Cardiac septum (tissue), 1 donor: Measurements from ENCODE around the gene TMEM30B. TPM values are rescaled to one million over a fixed set of nuclear protein-coding genes. Genes with fewer than 3 reads are reported as not detected.
"Not testable (repeated sequence)": the region's sequence is repeated elsewhere in the genome, so short reads cannot be mapped to it uniquely, and the experiment has no call there.

Source experiments
- DNase-seq: peaks from one replicate; pipeline ENCODE4 v3.0.0-alpha.2; 2020; ENCODE audit warnings: low spot score
- intact Hi-C: fragments of 100-400 bp; cut with DNase I; formaldehyde crosslinking; loops from one replicate; pipeline ENCODE4 v1.14.0; 2022
- total RNA-seq: library from RNA; stranded (reverse); fragmentation: NEBNext Ultra II Directional; extraction: Animal tissue kit (Norgen Biotek cat#: 25700); gene quantifications from one replicate; pipeline ENCODE4 v1.2.1, GENCODE V29; 2021
- donor health status: DM: no; HTN: no; CAD: no.

TMEM30B gene
- total RNA-seq, 1 donor from 2014 or later, result 5.2 TPM

DNA sequence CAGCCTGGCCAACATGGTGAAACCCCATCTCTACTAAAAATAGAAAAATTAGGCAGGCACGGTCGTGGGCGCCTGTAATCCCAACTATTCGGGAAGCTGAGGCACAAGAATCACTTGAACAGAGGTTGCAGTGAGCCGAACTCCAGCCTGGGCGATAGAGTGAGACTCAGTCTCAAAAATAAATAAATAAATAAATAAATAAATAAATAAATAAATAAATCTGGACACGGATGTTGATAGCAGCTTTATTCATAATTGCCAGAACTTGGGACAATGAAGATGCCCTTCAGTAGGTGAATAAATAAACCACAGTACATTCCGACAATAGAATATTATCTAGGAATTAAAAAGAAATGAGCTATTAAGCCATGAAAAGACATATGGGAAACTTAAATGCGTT is 31.1 kb downstream of the TMEM30B start:
- intact Hi-C loops, result no loop called here

DNA sequence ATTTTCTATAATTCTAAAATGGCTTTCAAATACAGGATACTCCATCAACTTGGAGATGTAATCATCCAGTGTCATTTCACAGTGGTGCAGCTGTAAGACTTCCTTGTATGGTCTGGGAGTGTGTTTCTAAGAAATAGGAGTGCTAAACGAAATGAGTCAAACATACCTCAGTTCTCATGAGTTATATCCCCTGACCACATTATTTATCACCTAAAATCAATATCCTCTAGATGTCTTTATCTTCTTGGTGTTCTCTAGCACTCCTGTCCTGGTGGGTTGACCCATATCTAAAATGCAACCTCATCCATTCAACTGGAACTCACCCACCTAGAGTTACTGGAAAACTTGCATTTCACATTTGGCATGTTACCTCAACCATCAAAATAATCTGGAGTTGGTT is 33.2 kb downstream of the TMEM30B start:
- intact Hi-C loops, result no loop called here
- DNase-seq, result no peak

More for the DNA sequence above, 31.1 kb downstream of the TMEM30B start:
- DNase-seq, result no peak

DNA sequence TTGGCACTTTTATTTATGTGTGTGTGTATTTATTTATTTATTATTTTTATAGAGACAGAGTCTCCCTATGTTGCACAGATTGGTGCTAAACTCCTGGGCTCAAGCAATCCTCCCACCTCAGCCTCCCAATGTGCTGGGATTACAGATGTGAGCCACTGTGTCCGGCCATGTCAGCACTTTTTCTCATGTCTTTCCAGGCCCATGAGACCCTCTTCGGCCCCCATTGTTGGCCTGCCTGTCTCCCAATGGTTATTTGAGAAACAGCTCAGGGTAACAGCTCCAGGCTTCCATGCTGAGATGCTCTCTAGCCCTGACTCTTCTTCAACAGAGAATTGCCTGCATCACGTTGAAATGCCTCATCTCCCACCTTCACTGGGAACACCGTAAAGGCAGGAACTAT is 34.4 kb downstream of the TMEM30B start:
- intact Hi-C loops, result no loop called here

DNA sequence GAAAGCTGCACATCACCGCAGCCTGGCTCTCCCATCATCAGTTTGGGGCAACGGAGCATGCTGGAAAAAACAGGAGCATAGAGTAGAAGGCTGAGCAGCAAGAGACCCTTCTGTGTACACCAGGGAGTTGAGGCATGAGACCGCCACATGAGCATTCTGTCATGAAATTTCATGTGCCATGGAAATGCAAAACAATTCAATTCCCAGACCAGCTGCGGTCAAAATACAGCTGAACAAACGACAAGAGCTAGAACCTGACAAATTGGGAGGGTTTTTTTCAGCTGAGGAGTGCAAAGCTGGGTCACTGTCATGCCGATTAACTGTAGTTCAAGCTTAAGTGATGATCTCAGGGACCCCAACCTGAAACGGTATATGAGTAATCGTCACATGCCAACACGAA is 37.1 kb downstream of the TMEM30B start:
- DNase-seq, result no peak

More for the DNA sequence above, 34.4 kb downstream of the TMEM30B start:
- DNase-seq, result no peak

DNA sequence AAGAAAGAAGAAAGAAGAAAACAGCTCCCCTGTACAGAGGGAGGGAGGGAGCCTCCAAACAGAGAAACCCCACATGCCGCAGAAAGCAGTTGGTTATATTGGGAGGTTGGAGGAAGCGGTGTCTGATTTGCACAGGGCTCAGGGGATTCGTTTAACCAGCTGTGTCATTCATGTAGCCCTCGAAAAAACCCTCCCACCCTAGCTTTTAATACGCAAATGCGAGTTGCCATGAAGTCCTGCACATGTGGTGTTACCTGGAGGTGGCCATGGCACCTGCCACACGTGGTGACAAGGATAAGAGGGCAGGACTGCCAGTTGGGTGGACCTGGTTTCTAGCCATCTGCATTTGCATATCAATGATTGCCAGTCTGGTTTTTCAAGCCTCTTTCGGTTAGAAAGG is 40.9 kb downstream of the TMEM30B start:
- intact Hi-C loops, result no loop called here
- DNase-seq, result no peak

More for the DNA sequence above, 37.1 kb downstream of the TMEM30B start:
- intact Hi-C loops, result no loop called here

DNA sequence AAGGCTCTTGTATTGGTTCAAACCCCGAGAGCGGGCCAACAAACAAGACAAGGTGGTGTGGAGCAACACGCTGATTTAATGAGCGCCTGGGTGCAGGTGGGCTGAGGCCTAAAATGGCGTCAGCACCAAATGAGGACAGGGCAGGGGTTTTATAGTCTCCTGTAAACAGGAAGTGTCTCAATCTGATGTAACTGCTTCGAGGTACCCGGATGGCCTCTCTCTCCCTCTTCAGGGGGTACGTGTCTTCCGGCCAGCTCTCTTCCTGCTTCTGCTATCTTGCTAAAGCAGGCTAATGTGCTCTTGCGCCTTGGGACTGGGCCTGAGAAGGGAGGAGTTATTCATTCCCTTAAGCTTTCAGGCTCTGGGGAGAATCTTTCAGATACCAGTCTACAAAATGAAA is 41.9 kb downstream of the TMEM30B start:
- intact Hi-C loops, DNase-seq: not testable (repeated sequence)

DNA sequence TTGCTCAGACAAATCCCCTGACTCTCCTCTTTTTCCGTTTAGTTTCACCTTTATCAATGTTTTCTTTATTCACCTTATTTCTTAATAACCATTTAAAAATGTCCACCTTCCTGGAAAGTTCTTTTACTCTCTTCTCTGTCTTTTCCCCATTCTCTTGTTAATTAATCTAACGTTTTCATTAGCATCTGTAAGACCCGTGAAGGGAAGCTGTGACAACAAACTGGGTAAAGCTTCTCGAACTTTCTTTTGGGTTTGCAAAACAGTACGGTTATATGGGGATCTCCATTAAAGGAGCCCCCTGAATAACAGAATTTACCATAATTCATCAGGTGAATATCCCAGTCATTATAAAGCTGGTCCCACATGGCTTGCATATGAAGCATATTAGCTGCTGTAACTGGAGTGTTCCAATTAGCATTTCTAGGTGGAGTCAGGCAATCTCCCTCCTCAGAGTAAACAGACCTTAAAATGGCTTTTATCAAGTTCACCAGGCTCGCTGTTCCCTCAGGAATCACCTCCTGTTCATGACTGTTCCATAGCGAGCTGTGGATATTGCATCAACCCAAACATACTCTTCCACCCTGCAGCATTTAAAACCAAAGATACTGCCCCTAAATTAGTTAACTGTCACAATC is 42.4 kb downstream of the TMEM30B start:
- intact Hi-C loops, result no loop called here
- DNase-seq, result no peak

DNA sequence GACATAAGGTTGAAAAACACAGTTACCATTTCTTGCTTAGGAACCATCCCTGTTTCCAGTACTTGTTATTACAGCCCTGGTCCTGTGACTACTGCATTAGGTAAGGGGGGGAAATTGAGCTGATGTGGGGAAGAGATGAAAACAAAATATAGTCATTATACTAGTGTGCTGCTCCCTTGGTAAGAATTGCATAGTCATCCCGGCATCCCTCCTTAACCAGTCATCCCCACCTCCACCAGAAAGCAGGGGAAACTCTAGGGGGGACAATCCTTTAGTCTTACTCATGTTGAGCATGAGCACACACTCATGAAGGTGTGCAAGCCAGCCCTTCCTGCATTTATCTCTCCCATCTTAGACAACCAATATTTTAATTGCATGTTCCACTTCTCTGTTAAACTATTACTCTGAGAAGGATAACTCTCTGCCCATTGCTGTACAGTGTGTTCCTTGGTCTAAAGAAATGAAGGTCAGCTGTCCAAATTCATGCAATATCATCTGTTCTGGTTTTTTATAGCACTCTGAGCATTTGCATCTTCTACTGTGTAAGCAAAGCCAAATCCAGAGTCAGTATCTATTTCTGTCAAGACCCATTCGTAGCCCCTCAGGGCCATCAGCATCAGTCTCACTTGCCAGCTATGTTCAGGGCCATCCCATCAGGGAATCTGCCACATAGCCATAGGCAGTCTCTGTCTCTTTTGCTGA is 46.8 kb downstream of the TMEM30B start:
- no peak for DNase-seq
- intact Hi-C loops, result no loop called here

DNA sequence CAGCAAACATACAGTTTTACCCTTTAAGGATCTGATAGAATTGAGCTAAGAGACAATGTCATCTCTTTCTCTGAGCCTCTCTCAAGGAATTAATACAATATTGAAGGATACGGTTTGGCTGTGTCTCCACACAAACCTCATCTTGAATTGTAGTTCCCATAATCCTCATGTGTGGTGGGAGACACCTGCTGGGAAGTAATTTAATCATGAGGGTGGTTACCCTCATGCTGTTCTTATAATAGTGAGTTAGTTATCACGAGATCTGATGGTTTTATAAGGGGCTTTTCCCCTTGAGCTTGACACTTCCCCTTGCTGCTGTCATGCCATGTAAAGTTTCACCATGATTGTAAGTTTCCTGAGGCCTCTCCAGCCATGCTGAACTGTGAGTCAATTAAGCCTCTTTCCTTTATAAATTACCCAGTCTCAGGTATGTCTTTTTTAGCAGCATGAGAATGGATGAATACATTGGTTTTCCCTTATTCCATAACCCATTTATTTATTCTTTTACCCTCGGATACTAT is 47.6 kb downstream of the TMEM30B start:
- intact Hi-C loops, result no loop called here
- no peak for DNase-seq

DNA sequence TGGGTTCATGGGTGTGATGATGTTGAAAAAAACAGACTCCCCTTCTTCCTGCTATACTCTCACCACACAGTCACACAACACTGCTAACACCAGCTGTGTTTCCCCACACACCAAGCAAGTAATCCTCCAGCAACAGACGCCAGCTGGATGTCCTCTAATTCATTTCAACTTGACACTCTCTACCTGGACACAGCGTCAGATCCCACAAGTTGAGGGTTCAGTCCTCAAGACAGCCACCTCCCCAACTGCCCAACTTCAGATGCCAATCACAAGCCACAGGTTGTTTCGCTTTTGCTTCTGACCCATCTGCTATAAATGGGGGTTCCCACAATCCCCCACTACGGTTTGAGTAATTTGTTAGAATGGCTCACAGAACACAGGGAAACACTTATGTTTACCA is 49.3 kb downstream of the TMEM30B start:
- intact Hi-C loops, result no loop called here
- DNase-seq, result no peak

DNA sequence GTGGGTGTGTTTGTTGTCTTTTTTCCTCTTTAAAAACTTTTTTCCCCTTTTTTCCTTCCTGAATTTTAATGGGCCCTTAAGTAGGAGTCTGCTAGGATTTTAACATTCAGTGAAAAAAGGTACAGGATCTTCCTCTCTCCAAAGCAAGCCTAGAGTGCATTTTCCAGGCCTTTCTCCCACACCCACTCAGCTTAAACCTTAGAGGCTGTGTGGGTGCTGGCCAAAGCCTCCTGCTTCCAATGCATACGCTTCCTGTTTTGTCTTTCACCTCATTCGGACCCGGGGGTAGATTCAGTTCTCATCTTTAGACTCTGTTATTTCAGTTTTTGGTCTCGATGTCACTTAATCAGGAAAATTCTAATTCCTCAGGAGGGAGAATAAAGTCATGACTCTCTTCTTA is 51.2 kb downstream of the TMEM30B start:
- intact Hi-C loops, result no loop called here
- DNase-seq, result no peak

DNA sequence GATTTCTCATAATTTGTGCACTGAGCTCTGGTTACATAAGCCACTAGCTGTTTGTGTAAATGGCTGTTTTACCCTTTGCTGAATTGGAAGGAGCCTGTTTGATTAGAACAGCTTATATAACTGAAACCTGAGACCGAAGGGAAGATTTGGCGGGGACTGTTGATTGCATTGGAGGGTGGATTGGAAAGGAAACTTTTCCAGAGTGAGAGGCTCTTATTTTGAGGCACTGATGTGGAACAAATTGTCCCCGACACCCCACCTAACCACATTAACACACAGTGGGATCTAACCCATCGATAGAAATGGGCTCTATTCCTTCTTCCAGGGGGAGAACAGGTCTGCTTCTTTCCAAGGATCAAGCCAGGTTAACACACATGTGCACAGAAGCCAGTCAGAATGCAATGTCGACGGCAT is 51.7 kb downstream of the TMEM30B start:
- intact Hi-C loops, result no loop called here
- no peak for DNase-seq

DNA sequence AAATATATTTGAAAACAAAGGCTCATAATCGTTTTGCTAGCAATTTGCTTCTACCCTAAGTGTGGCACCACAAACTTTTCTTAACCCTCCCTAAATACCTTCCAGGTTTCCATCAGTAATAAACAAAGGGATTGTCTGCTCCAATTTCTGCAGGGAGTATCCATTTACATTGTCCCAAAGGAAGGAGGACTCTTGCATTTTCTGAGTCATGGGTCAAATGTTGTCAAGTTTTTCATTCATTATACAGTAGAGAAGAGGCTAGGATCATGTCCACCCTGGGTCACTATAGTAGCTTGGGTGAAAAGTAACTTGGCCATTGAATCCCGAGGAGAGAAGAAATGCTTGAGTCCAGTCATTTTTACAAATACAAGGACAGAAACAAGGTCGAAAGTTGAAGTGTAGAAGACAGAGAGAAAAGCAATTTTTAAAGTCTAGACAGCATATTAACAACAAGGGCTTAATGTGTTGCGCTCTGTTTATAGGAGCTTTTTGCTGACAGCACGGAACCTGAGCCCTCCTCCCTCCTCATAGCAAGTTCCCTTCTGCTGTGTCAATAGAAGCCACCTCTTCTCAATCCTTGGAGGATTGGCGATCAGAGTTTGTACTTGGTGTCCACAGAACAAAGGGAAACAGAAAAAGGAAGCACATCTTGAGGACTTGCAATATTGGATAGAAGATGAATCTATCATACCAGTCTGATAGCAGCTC is 53.1 kb downstream of the TMEM30B start:
- intact Hi-C loops, result no loop called here
- no peak for DNase-seq

Other genes with a start within 250 kb of the TMEM30B start
- 17.0 TPM for gene PRKCH, start 40.2 kb upstream of the TMEM30B start, total RNA-seq